DND-41 (cell line): ENCODE data around the gene H6PD.

ENCODE experiments used
- ATAC-seq: fragments of 200-7000 bp; cut with Tn5 transposase; 3 replicates; pipeline ENCODE4 v1.9.1; 2021; ENCODE audit warnings: low read depth; ENCODE audit not compliant: insufficient read depth
- DNase-seq: peaks from one replicate; pipeline ENCODE4 v3.0.0-alpha.2; 2020
- H2AFZ ChIP-seq: 2 replicates; pipeline ENCODE4 v1.6.0; 2012; ENCODE audit warnings: low read depth, low read length
- H3K27ac ChIP-seq: 2 replicates; pipeline ENCODE4 v1.5.1; 2012; ENCODE audit warnings: low read length, inconsistent platforms
- H3K27me3 ChIP-seq: fragments of 200-600 bp; sonication (generic); 2 replicates; pipeline ENCODE4 v1.6.0; 2012; ENCODE audit warnings: low read length, mild to moderate bottlenecking, inconsistent platforms; ENCODE audit not compliant: insufficient read depth, poor library complexity
- H3K36me3 ChIP-seq: 2 replicates; pipeline ENCODE4 v1.5.1; 2012; ENCODE audit warnings: low read length, inconsistent platforms; ENCODE audit not compliant: insufficient read depth
- H3K4me1 ChIP-seq: 2 replicates; pipeline ENCODE4 v1.5.1; 2012; ENCODE audit warnings: mild to moderate bottlenecking, low read length; ENCODE audit not compliant: insufficient read depth
- H3K4me2 ChIP-seq: 2 replicates; pipeline ENCODE4 v1.6.0; 2012; ENCODE audit warnings: mild to moderate bottlenecking, moderate library complexity, low read length, inconsistent platforms; ENCODE audit not compliant: insufficient read depth
- H3K4me3 ChIP-seq, 2 experiments: fragments of 200-600 bp in 1 of 2; shearing (Covaris generic) in 1 of 2; 2 replicates each; pipeline ENCODE4 v1.5.1; 2012 to 2016; ENCODE audit warnings: inconsistent platforms in 2 of 2, low read length in 2 of 2, mild to moderate bottlenecking in 2 of 2, low read depth in 1 of 2, moderate library complexity in 1 of 2
- H3K79me2 ChIP-seq: 2 replicates; pipeline ENCODE4 v1.6.0; 2012; ENCODE audit warnings: low read length, inconsistent platforms; ENCODE audit not compliant: insufficient read depth
- H3K9ac ChIP-seq: 2 replicates; pipeline ENCODE4 v1.6.0; 2012; ENCODE audit warnings: low read depth, mild to moderate bottlenecking, inconsistent platforms, low read length, moderate library complexity
- H3K9me3 ChIP-seq: 2 replicates; pipeline ENCODE4 v1.5.1; 2012; ENCODE audit warnings: low read length, moderate library complexity, mild to moderate bottlenecking, inconsistent platforms; ENCODE audit not compliant: insufficient read depth, severe bottlenecking
- H4K20me1 ChIP-seq: 2 replicates; pipeline ENCODE4 v1.6.0; 2012; ENCODE audit warnings: low read length; ENCODE audit not compliant: insufficient read depth
- CTCF ChIP-seq: IDR thresholded peaks from 2 replicates; pipeline ENCODE4 v1.5.1; 2012; ENCODE audit warnings: borderline replicate concordance, low read length, moderate library complexity, mild to moderate bottlenecking; ENCODE audit not compliant: poor library complexity, severe bottlenecking; ENCODE audit errors: extremely low read depth
- EZH2 ChIP-seq: IDR thresholded peaks from 3 replicates; pipeline ENCODE4 v1.6.1; 2012; ENCODE audit warnings: borderline replicate concordance, low read depth, mild to moderate bottlenecking, moderate library complexity, low read length, inconsistent platforms; ENCODE audit not compliant: severe bottlenecking

Gene H6PD

GRCh38 chr1:9265968-9266367, 31.4 kb downstream of the H6PD start:
- no peaks in the 10 kb centered on the region for H3K9me3 ChIP-seq
- H3K27ac ChIP-seq = 0 out of 2 replicates have a peak overlapping the region, but pooled peaks have one; percentile 1
- H3K27me3 ChIP-seq = no peaks in the 10 kb centered on the region
- DNase-seq (no peak), ATAC-seq (no peak)
- peaks cover 26% of the 10 kb centered on the region for H3K79me2 ChIP-seq
- peaks cover 90% of the 10 kb centered on the region for H3K36me3 ChIP-seq
- H3K9ac ChIP-seq = no peak overlapping the region
- no peak overlapping the region for H3K4me3 ChIP-seq
- peaks cover 55% of the 10 kb centered on the region for H4K20me1 ChIP-seq
- no peak overlapping the region for H2AFZ ChIP-seq
- no peaks in the 10 kb centered on the region for H3K4me1 ChIP-seq
- TF ChIP-seq EZH2 (no peak), CTCF (no peak)
- no peak overlapping the region for H3K4me2 ChIP-seq

DNA sequence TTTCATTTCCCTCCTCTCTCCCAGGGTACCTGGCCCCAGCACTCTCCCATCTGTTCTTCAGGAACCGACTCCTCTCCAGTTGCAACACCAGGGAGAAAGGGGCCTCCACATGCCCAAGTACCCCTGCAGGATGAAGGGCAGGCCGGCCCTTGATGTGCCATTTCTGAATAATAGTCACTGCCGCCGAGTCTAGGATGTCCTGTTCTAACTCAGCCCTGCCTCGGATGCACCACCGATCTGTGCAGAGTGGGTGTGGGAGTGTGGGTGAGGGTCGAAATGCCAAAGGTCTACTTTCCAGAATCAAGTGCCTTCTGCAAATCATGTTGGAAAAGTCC, 32.7 kb downstream of the H6PD start:
- Histone ChIP-seq H3K36me3 (peaks cover 78% of the 10 kb centered on the region), H4K20me1 (peaks cover 41% of the 10 kb centered on the region), H3K27me3 (no peaks in the 10 kb centered on the region), H3K27ac (peak overlapping the region; percentile 7; the same call in 1 of the 2 replicates), H3K4me2 (no peak overlapping the region), H3K79me2 (peaks cover 14% of the 10 kb centered on the region; the same call in 1 of the 2 replicates), H3K9ac (no peak overlapping the region), H3K9me3 (no peaks in the 10 kb centered on the region), H3K4me3 (no peak overlapping the region), H2AFZ (no peak overlapping the region), H3K4me1 (no peaks in the 10 kb centered on the region)
- no peak for ATAC-seq
- no peak for DNase-seq
- TF ChIP-seq EZH2 = no peak

DNA sequence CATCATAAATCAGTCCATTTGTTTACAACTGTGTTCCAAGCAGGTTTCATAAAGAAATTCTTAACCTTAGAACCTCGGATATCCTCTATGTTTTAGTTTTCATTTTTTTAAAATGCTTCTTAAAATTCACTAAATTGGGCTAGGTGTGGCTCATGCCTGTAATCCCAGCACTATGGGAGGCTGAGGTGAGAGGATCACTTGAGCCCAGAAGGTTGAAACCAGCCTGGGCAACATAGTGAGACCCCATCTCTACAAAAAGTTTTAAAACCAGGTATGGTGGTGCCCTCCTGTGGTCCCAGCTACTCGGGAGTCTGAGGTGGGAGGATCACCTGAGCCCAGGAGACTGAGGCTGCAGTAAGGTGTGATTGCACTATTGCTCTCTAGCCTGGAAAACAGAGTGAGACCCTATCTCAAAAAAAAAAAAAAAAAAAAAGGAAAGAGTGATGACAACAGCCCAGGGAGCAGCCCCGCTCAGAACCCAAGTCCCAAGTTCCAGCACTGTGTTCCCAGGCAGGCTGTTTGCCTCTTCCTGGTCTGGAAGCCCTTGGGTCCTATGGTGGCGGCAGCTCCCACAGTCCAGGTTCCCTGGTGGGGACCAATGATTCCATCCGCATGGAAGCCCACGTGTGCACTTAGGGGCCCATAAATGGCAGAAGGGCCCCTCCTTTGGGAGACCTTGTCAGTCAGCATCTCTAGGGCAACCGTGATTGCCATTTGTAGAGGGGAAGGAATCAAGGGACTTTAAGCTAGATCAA, 33.4 kb downstream of the H6PD start:
- no peak overlapping the region for H3K4me2 ChIP-seq
- no peak overlapping the region for H3K9ac ChIP-seq
- DNase-seq = no peak
- H3K27me3 ChIP-seq = no peaks in the 10 kb centered on the region
- no peak overlapping the region for H2AFZ ChIP-seq
- no peak overlapping the region for H3K4me3 ChIP-seq
- no peak overlapping the region for H3K27ac ChIP-seq
- no peak for ATAC-seq
- H3K4me1 ChIP-seq = no peaks in the 10 kb centered on the region
- peaks cover 11% of the 10 kb centered on the region; the same call in 1 of the 2 replicates for H3K79me2 ChIP-seq
- peaks cover 35% of the 10 kb centered on the region for H4K20me1 ChIP-seq
- no peak for TF ChIP-seq EZH2
- H3K9me3 ChIP-seq = no peaks in the 10 kb centered on the region
- H3K36me3 ChIP-seq = peaks cover 71% of the 10 kb centered on the region

GRCh38 chr1:9269078-9269501, 34.5 kb downstream of the H6PD start:
- peaks cover 4% of the 10 kb centered on the region; the same call in 1 of the 2 replicates for H3K79me2 ChIP-seq
- no peak overlapping the region for H3K4me3 ChIP-seq
- DNase-seq (no peak), ATAC-seq (no peak)
- peaks cover 25% of the 10 kb centered on the region for H4K20me1 ChIP-seq
- H3K4me2 ChIP-seq = no peak overlapping the region
- H3K27ac ChIP-seq = no peak overlapping the region
- H3K36me3 ChIP-seq = peaks cover 60% of the 10 kb centered on the region
- H3K9me3 ChIP-seq = no peaks in the 10 kb centered on the region
- H2AFZ ChIP-seq = no peak overlapping the region
- TF ChIP-seq EZH2 = no peak
- no peak for TF ChIP-seq CTCF
- no peaks in the 10 kb centered on the region for H3K27me3 ChIP-seq
- H3K9ac ChIP-seq = no peak overlapping the region
- no peaks in the 10 kb centered on the region for H3K4me1 ChIP-seq
